ENCODE data around the gene IQSEC1.

The IQSEC1 gene

DNA sequence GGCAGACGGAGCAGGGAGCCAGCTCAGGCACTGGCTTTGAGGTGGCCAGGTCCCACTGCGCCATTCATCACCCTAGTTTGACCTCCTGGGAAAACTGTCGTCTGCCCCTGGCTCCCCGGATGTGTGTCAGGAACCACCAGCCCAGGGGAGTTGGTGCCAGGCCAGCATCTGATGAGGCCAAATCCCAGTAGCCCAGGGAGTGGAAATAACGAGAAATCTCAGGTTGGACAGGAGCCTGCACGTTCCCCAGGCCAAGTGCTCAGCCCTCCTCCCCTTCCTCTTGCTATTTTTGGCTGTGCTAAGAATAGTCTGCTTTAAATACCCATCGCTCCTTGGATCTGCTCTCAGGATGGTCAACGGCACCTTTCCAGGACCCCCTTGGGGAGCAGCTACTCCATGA, 138.8 kb downstream of the IQSEC1 start:
- no peak for DNase-seq (ENCODE audit: low read depth)

DNA sequence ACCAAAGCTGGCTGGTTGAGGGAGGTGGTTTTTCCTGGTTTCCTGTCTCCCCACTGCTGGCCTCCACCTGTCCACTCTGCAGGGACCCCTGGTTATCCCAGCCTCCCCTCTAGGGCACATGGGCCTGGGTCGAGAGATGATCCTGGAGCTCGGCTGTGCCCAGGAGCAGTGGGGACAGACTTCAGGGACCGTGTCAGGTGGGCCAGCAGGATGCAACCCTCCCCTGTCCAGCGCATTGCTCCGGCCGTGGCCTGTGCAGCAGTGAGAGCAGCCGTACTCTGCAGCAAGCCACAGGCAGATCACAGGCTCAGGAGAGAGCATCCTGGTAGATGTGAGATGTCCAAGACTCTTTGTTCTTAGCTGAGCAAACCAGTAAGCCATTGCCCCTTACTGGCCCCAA, 139.3 kb downstream of the IQSEC1 start:
- no peak for DNase-seq (ENCODE audit: low read depth)

DNA sequence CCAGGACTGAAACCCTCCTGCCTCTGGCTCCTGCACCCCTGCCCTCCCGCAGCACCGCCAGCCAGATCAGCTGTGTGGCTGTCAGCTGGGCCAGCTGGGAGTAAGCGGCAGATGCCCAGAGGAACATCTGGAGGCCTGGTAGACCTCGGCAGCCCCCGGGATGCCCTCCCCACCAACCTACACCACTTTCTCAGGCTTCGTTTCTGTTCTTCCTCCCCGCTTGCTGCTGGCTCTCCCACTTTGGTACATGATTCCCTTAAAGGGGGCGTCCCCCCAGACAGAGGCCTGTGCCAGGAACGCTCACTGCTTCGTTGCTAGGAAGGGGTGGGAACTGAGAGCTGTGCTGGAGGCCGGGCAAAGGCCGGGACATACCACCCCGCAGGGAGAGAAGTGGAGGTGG, 140.5 kb downstream of the IQSEC1 start:
- DNase-seq (ENCODE audit: low read depth), result no peak

DNA sequence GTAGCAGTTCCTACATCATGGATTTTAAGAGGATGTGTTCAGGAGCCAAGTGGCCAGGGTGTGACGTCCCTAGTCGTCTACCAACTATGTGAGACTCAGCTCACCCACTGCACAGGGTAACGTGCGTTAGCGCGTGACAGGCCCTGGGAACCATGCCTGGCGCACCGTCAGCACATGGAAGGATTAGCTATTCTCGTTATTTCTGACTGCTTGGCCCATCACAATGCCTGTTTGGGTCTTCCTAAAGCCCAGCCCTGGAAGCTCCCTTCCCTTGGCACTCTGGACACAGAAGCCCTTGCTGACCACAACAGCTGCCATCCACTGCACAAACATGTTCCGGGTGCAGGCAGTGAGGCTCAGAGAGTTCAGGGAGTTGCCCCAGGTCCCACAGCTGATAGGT, 140.9 kb downstream of the IQSEC1 start:
- no peak for DNase-seq (ENCODE audit: low read depth)

DNA sequence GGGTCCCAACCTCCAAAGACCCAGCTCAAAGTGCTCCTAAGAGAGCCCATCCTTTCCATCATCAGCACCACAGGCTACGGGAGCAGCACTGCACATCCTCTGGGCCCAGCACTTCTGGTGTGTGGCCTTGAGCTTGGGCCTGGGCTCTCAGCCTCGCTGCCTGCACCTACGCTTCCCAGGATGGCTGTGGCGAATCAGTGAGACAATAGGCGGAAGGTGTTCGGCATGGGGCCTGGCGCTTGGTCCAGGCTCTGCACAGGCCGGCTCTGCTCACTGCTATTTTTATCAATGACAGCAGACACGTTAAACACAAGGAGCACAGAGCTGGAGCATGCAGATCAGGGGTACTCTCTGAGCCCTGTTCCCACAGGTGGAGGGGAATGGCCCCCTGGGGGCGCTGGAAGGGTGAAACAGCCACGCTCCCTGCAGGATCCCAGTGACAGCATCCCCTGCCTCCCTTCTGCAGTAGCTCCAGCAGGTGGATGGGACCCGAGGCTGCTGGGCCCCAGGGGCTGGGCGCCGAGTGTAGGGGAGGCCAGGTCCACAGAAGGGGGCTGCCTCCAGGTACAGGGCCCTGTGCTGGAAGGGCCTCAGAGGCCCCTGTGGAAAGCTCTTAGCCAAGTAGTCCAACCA, 141.8 kb downstream of the IQSEC1 start:
- no peak for DNase-seq (ENCODE audit: low read depth)

DNA sequence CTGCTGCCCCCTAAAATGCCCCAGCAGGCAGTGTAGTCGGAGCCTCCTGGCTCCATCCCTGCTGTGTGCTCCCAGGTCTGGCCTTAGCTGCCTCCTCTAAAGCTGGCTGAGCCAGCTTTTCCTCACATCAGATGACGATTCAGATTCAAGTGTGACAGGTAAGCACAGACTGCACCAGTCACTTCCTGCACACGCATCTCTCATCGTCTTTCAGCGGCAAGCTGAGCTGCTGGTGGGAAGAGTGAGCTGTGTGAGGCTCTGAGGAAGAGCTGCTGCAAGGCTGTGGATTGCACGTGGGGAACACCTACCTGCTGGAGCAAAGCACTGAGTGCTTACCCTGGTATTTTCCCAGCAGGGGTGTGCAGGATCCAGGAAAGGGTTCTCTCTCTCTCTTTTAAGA, 143.4 kb downstream of the IQSEC1 start:
- DNase-seq (ENCODE audit: low read depth), result no peak

DNA sequence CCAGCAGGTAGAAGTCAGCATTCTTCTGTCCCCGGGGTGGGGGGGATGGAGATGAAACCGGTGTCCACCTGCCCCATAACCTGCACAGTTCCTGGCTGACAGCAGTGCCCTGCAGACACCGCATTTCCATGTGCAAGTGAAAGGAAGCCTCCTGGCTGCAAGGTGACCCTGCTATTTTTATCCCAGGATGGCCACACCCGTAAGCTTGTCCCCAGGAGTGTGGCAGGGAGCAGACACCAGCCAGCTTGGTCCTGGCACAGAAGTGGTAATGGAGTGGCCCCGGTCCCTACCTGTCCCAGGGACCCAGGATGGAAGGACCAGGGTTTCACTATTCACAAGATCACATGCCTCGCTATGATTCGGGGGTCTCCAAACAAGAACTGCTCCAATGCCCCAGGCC, 146.6 kb downstream of the IQSEC1 start:
- DNase-seq (ENCODE audit: low read depth), result no peak

DNA sequence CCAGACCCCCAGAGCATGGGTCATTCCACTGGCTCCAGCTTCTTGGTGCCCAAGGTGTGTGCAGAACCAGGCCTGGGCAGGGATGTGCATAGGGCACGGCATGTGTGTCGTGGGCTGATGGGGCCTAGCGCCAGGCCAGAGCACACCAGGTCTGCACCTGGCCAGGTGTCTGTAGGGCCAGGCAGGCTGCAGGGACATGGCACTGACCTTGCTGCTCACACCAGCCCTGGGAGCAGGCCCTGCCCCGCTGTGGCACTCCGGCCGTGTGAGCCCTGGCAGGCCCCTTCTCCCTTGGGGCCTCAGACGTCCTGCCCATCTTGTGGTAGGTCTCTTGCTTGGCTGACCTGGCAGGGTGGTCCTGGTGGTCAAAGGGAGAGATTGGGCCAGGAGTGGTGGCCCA, 147.6 kb downstream of the IQSEC1 start:
- no peak for DNase-seq (ENCODE audit: low read depth)

DNA sequence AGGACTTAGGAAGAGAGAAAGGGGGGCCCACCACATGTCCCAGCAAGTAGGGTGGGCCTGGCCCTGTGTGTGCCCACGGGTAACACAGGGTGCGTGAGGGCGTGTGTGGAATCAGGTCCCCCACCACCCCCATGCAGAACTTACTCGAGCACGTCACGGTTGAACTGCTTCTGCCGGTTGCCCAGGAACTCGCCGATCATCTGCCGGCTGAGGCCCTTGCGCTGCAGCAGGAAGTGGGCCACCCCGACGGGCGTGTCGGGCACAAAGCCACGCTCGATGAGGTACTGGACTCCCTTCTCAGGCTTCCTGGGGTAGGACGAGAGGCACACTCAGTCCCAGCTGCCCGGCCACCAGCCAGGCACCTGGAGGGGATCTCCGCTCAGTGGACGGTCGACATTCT, 148.8 kb downstream of the IQSEC1 start:
- no peak for DNase-seq (ENCODE audit: low read depth)

DNA sequence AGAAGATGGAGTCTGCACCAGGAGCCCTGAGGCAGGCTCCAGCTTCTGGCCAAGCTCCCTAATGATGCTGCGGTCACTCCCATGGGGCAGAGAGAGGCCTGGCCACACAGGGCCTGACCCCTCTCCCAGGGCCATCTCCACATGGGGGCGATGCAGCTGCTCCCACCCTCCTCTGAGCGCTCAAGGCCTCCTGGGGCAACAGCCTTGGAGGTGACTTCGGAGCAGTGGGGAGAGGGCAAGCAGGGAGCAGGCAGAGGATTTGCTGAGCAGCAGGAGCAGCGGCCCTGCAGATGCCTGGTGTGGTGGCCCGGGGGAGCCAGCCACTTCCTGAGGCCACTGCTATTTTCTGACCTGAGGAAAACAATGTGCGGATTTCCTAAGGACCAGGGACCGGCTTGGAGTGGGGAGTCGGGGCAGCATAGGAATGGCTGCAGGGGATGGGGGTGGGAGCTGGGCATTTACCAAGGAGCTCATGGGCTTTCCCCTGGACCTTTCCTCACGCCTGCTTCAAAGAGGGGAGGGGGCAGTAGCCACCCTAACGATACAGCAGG, 150.3 kb downstream of the IQSEC1 start:
- no peak for DNase-seq (ENCODE audit: low read depth)

DNA sequence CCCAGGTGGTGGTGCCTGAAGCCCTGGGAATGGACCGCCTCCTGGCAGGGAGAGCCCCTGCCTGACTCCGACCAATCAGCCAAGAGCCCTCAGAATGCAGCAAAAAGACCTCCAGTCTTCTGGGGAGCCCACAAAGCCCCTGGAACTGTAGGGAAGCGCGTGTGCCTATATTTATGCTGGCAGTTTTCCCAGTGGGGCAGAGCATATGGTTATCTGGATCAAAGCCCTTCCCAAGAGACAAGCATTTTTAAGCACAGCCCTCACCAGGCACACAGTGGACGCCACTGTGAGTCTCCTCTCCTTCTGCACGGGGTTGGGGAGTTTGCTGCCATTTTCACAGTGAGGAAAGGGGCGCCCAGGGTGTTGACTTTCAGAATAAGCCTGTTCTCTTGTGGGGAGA, 150.9 kb downstream of the IQSEC1 start:
- DNase-seq (ENCODE audit: low read depth), result no peak

DNA sequence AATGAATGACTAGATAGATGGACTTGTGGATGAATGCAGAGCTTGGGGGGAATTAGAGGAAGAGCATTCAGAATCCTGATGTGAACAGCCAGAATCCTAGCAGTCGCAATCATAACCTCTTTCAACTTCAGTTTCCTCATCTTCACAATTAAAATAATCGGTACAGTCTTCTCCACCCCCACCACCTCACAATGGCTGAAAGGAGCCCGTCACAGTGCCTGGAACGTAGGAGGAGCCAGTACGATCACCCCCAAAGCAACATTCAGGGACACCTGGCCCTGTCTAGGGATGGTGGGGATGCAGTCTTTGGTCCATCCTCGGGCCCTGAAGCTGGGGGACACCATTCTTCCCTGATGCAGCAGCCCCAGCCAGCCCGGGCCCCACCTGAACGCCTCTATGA, 151.5 kb downstream of the IQSEC1 start:
- no peak for DNase-seq (ENCODE audit: low read depth)

DNA sequence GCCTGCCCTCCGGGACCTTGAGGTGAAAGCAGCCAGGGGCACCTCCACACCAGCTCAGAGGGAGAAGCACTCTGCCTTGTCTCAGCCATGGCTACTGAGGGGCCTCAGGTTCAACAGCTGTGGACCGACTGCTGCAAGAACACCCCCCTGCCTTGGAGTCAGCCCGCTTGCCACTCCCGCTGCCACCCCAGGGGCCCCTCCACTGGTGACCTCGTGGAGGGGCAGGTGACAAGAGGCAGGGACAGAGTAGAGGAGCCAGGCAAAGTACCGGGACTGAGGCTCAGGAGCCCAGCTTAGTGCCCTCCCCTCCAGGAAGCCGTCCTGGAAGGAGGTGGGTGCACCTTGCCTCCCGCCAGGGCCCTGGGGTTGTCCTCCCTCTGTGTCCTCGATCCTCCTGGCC, 152.3 kb downstream of the IQSEC1 start:
- DNase-seq (ENCODE audit: low read depth), result no peak

DNA sequence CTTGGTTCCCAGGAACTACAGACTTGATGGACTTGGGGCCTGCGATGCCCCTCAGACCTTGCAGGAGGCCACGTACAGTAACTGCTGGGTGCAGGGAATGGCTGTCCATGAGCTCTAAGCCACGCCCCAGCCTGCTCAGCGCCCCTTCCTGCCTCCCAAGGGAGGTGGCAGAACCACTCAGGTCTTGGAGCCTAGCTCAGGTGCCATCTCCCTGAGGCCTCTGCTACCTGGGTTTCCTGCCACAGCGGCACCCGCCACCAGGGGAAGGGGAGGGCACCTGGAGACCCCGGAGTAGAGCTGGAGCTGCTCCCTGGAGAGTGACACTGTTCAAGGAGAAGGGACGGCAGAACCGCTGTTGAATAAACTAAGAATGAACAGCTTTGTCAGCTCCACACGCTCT, 154.0 kb downstream of the IQSEC1 start:
- no peak for DNase-seq (ENCODE audit: low read depth)

DNA sequence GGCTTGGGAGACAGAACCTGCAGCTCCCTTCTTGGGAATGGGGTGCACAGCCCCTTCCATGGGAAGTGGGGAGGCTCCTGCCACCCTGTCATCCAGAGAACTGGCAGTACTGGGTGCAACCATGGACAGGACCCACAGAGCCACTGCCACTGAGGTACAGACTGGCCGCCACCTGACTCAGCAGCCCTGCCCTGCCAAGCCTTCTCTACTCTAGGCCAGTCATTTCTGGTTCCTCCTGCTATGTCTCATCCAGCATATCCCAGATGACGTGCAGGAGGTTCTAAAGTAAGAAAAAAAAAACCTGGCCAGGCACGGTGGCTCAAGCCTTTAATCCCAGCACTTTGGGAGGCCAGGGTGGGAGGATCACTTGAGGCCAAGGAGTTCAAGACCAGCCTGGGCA, 155.0 kb downstream of the IQSEC1 start:
- no peak for DNase-seq (ENCODE audit: low read depth)

DNA sequence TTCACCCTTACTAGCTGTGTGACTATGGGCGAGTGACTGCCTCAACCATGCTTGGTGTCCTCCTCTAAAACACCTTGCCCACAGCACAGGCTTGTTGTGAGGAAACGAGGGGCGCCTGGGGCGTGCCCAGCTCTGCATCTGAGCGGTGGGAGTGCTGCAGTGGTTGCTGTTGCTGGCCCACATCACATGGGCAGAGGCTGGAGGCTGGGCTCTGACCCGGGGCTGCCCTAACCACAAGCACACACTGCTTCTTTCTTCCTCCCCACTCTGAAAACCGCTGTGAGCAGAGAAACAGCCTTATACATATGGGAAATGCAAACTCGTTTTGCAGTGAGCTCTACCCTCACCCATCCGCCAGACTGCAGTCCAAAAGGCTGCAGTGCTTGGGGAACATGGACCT, 157.1 kb downstream of the IQSEC1 start:
- DNase-seq (ENCODE audit: low read depth), result no peak

DNA sequence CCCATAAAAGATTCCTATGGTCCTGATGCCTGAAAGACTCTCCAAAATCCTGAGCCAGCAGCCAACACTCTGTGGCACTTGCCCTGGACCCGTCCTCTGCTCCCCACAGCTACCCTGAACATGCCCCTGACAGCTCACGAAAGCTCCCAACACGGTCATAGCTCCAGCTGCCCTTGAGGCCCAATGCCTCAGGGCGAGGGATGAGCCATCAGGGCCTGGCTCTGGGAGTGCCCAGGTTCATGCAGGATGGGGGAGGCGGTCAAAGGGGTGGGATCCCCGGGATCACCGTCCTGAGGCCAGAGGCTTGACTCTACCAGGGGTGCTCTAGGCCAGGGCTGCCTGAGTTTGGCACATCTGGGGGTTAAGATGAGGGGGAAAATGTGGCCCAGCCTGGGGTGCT, 159.1 kb downstream of the IQSEC1 start:
- no peak for DNase-seq (ENCODE audit: low read depth)

DNA sequence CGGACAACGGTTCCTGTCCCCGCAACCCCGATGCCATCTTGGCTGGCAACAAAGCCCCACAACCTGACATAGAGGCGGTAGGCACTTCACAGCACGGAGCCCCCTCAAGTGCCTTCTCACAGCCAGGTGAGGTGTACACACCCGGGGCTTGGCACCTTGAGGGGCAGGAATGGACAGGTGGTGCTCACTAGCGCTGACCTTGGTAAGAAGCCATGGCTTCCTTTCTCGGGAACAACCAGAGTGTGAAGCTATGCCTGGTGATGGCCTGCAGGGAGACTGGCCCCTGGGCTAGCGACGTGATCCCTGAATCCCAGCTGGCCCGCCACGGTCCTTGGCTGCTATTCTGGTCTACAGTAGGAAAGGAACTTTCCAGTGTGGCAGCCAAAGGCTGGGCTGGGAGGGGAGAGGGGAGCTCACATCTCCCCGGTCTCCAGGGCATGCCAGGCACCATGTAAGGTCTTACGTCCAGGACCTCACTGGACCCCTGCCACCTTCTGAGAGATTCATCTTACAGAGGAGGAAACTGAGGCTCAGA, 161.3 kb downstream of the IQSEC1 start:
- DNase-seq (ENCODE audit: low read depth), result no peak

DNA sequence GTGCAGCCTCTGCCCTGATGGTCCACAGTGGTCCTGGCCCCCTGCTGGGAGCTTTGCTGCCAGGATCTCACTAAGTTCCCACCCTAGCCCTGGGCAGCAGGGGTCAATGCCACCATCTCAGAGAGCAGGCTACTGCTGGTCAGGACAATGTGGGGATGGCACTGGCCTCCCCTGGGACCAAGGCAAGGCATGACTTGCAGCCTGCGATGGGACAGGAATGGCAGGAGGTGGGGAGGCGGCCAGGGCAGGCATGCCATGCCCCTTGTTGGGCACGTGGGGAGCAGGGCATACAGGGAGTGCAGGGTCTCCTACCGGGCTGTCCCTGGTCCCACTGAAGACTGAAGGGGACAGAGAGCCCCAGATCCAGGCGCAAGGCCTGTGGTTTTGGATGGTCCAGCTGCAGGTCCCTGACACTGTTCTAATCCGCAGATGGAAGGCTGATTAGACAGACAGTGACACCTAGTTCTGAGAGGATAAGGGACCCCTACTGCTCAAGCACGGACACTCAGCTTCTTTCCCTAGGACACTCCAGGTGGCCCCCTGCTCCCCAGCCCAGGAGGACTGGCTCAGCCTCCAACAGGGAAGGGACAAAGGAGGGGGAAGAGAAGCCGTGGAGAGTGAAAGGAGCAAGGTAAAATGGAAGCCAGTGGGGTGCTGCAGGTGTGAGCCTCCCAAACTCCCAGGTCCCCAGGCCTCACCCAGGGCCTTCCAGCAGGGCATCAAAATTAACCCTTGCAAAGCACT, 162.7 kb downstream of the IQSEC1 start:
- DNase-seq (ENCODE audit: low read depth), result no peak

DNA sequence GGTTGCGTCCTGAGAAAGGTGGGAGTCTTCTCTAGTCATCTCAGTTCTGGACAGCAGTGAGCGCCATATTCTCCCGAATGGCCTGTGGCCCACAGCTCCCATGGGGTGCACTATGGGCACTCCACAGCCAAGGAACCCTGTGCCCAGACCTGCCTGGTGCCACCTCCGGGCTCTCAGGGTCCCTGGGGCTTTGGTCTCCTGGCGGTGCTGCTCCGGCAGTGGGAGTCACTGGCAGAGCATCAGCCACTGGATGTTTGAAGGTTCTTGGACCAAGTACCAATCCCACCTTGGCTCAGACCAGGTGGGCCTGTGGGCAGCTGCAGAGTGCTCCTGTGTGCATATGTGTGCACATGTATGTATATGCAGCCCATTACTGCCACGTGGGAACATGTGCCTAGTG, 163.5 kb downstream of the IQSEC1 start:
- no peak for DNase-seq (ENCODE audit: low read depth)

DNA sequence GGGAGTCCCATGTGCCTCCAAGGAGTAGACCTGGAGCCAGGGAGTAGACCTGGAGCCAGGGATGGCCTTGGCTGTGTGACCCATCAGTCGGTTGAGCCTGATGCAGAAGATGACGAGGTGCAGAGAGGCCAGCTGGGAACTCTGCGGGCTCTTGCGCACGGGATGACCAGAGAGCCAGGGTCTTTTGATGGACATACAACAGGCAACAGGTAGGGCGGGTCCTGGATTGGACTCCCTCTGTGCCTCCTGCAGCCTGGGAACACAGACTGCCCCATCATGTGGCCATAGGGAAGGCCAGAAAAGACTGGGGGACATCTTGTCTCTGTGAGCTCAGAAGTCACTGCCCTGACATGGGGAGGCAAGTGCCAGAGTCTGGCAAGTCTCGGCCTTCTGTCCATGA, 164.4 kb downstream of the IQSEC1 start:
- DNase-seq (ENCODE audit: low read depth), result no peak

DNA sequence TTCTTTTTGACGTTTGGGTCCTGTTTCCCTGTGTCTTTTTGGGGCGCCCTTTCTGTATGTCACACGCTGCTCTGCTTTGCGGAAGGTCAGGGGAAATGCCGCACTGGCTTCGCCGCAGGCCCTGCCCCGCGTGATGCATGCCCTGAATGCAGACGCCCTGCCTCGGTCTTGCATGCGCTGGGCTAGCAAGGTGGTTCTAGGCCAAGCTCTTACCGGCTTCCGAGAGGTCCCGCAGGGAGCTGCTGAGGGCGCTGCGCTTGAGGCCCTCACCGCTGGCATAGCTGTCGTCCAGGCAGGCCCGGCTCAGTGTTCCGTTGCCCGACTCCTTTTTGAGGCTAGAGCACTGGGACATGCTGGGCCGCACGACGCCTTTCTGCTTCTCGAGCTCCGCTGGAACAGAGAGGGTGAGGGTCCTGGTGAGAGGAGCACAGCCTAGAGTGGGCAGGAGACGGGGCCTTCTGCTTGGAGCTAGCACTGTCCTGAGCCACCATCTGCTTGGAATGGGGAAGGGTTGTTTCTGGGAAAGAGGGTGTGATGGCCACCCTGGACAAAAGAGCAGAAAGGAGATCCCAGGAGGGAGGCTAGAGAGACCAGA, 165.0 kb downstream of the IQSEC1 start:
- DNase-seq (ENCODE audit: low read depth), result no peak

DNA sequence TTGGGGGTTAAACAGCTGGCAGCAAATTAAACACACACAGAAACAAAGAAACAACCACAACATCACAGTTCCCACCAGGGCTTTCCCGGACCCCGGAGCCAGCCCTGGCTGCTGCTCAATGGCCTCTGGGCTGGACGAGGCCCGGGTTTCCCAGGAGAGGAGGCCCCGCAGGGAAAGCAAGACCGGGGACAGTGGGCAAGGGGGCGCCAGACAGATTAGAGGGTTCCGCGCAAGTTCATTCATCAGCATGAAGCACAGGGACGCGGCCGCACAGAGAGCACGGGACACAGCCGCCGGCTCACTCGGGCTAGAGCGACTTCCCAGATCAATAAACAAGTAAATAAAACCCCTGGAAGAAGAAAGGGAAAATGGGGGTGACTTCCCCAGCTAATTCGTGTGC, 165.5 kb downstream of the IQSEC1 start:
- DNase-seq (ENCODE audit: low read depth), result no peak
